Activated naive CD4-positive, alpha-beta T cell treated with anti-CD3 and anti-CD28 coated beads, Interleukin-2, amount 50 U/mL, for 72 hours (primary cell): ENCODE results near the gene PEF1. TPM values are rescaled to one million over a fixed set of nuclear protein-coding genes. Genes with fewer than 3 reads are reported as not detected.
"Not testable (repeated sequence)": the region's sequence is repeated elsewhere in the genome, so short reads cannot be mapped to it uniquely, and the experiment has no call there.

ENCODE experiments used
- ATAC-seq, 2 donors: fragments of 150-1000 bp; cut with Tn5 transposase; 2 replicates each; pipeline ENCODE4 v1.10.0; 2021; ENCODE audit warnings: mild to moderate bottlenecking in 2 of 2, moderate library complexity in 2 of 2
- DNase-seq, 2 donors: peaks; one replicate each; pipeline ENCODE4 v3.0.0; 2021 to 2022; ENCODE audit warnings: low spot score in 2 of 2
- H3K27ac Mint-ChIP-seq, 2 donors: one replicate each; pipeline ENCODE4 v1.8.0; 2022; ENCODE audit warnings: mild to moderate bottlenecking in 2 of 2, mixed read lengths in 2 of 2
- H3K36me3 Mint-ChIP-seq, 2 donors: one replicate each; pipeline ENCODE4 v1.8.0; 2022; ENCODE audit warnings: mixed read lengths in 2 of 2
- H3K9me3 Mint-ChIP-seq, 2 donors: one replicate each; pipeline ENCODE4 v1.8.0; 2022; ENCODE audit warnings: mixed read lengths in 2 of 2
- total RNA-seq, 2 donors: library from RNA; stranded (reverse); gene quantifications; one replicate each; pipeline ENCODE4 v1.2.3, GENCODE V29; 2022

Gene PEF1
- total RNA-seq, 2 donors from 2014 or later = 55.4 to 55.8 TPM

DNA sequence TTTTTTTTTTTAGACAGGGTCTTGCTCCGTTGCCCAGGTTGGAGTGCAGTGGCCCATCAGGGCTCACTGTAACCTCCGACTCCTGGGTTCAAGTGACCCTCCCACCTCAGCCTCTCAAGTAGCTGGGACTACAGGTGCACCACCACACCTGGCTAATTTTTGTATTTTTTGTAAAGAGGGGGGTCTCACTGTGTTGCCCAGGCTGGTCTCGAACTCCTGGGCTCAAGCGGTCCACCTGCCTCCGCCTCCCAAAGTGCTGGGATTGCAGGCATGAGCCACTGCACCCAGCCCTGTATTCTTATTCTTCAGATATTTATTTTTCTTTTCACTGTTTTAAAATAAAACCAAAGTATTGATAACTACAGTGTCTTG, 57.4 kb downstream of the PEF1 start:
- not testable (repeated sequence) for H3K9me3 Mint-ChIP-seq, H3K27ac Mint-ChIP-seq, DNase-seq, ATAC-seq, H3K36me3 Mint-ChIP-seq

DNA sequence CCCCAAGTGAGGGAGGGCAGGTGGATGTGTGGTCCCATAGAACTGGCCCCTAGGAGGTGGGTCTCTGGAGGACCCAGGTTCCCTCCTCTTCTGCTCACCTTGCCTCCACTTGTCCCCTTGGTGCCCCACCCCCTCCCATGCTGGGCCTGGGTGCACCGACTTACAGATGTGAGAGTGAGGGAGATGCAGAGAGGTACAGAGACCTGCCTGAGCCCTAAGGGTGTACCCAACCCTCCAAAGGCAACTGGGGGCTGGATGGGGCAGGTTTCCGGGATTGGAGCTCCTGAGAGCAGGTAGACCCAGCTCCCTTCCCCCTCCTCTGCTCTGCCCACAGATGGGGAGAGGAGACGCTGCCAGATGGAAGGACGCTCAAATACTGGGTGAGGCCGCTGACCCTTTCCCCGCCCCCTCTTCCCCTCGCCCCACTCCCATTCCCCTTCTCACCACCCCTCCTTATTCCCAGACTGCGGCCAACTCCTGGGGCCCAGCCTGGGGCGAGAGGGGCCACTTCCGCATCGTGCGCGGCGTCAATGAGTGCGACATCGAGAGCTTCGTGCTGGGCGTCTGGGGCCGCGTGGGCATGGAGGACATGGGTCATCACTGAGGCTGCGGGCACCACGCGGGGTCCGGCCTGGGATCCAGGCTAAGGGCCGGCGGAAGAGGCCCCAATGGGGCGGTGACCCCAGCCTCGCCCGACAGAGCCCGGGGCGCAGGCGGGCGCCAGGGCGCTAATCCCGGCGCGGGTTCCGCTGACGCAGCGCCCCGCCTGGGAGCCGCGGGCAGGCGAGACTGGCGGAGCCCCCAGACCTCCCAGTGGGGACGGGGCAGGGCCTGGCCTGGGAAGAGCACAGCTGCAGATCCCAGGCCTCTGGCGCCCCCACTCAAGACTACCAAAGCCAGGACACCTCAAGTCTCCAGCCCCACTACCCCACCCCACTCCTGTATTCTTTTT, 58.0 kb downstream of the PEF1 start:
- Mint-ChIP-seq H3K27ac (no peak overlapping the region), H3K36me3 (no peaks in the 10 kb centered on the region), H3K9me3 (no peaks in the 10 kb centered on the region)
- ATAC-seq (no peak), DNase-seq (no peak)

- no peak overlapping the region for H3K27ac Mint-ChIP-seq
Observed at GRCh38 chr1:31585736-31586365, 58.8 kb downstream of the PEF1 start.

DNA sequence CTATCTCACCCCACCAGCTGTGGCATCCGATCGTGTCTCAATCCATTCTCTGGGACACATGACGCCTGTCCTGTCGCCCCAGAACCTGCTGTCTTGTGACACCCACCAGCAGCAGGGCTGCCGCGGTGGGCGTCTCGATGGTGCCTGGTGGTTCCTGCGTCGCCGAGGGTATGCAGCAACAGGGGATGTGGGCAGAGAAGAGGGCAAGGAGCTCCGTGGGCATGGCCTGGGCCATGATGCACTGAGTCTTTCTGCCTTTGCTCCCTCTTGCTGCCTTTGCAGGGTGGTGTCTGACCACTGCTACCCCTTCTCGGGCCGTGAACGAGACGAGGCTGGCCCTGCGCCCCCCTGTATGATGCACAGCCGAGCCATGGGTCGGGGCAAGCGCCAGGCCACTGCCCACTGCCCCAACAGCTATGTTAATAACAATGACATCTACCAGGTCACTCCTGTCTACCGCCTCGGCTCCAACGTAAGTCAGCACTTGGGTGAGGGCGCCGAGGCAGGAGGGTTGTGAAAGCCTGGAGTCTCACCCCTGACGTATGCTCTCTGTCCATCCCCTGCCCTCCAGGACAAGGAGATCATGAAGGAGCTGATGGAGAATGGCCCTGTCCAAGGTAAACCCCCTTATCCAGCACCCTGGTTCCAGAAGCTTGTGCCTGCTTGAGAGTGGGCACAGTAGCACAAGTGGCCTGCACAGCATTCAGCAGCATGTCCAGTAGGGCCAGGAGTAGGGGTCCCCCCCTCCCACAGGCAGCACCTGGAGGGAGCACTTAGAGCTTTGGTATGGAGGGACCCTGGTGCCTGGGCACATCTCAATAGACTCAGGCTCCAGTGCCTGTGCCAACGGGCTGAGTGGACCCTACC, 59.6 kb downstream of the PEF1 start:
- no peak for ATAC-seq
- no peak overlapping the region for H3K27ac Mint-ChIP-seq
- H3K36me3 Mint-ChIP-seq = no peaks in the 10 kb centered on the region

More at GRCh38 chr1:31585736-31586365, 58.8 kb downstream of the PEF1 start:
- ATAC-seq = no peak
- Mint-ChIP-seq H3K36me3 (no peaks in the 10 kb centered on the region), H3K9me3 (no peaks in the 10 kb centered on the region)
- peak in 1 of 2 donors; percentile 30 for DNase-seq

DNA sequence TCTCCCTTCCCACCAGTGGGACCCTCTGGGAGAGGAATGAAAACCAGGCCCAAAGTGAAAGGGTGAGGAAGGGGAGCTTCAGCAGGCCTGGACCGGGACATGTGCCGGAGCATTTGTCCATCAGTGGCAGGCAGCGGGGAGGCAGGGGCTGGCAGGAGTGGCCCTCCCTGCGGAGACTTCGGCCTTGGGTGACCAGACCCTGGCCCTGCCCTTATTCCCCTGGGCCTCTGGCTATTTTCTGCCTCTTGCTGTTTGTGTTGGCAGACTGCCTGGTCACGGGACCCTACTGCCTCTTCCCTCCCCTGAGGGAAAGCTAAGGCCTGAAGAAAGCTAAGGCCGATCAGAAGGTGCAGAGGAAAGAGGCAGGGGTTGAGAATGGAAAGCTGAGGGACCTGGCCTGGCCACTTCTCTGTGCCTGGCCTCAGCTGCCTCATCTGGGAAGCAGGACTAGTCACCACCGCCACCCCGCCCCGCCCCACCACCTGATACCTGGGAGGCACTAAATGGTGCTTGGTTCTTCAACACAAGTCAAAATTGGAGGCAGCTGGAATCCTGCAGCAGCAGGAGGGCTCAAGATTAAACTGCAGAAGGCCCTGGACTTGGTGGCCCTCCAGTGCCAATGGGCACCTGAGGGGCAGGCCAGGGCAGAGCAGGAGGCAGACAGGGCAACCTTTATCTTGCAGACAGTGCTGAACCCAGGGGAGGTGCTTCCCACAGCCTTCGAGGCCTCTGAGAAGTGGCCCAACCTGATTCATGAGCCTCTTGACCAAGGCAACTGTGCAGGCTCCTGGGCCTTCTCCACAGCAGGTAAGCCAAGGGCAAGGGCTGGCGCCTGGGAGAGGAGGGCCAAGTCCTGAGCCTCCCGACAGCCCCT, 60.4 kb downstream of the PEF1 start:
- no peaks in the 10 kb centered on the region for H3K9me3 Mint-ChIP-seq
- no peak overlapping the region for H3K27ac Mint-ChIP-seq
- ATAC-seq (no peak), DNase-seq (peak in 1 of 2 donors; percentile 53)
- H3K36me3 Mint-ChIP-seq = no peaks in the 10 kb centered on the region

More for the DNA sequence above, 59.6 kb downstream of the PEF1 start:
- peak in 1 of 2 donors; percentile 44 for DNase-seq
- no peaks in the 10 kb centered on the region for H3K9me3 Mint-ChIP-seq

DNA sequence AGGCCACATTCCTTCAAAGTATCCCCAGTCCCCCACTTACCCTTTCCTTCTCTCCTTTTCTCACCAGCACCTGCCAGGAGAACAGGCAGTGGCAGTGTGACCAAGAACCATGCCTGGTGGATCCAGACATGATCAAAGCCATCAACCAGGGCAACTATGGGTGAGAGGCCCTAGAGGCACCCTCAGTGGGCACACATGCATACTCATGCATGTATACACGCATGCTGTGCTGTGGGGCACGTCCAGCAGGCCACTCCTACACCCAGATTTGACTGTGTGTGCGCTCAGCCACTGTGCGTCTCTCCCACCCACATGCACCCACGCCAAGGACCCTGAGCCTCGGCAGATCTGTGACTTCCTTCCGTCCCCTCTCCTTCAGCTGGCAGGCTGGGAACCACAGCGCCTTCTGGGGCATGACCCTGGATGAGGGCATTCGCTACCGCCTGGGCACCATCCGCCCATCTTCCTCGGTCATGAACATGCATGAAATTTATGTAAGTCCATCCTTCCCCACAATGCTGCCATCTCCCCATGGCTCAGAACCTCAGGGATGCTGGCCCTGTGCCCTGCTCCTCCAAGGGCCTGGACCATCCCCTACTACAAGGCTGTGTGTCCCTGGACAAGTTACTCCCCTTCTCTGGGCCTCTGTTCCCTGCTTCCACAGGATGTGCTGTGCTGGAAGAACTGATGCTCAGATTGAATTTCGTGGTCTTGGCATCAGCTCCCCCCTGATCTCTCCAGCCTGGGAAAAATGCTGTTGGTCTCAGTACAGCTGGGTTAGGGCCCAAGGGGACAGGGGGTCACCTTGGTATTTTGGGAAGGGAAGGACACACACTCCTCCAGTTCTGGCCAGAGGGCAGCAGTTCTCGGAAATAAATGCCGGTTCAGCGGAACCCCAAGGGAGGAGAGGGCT, 61.3 kb downstream of the PEF1 start:
- ATAC-seq (no peak), DNase-seq (peak in 1 of 2 donors; percentile 30)
- no peaks in the 10 kb centered on the region for H3K36me3 Mint-ChIP-seq
- H3K27ac Mint-ChIP-seq = peak overlapping the region in 1 of 2 donors; percentile 15
- no peaks in the 10 kb centered on the region for H3K9me3 Mint-ChIP-seq

DNA sequence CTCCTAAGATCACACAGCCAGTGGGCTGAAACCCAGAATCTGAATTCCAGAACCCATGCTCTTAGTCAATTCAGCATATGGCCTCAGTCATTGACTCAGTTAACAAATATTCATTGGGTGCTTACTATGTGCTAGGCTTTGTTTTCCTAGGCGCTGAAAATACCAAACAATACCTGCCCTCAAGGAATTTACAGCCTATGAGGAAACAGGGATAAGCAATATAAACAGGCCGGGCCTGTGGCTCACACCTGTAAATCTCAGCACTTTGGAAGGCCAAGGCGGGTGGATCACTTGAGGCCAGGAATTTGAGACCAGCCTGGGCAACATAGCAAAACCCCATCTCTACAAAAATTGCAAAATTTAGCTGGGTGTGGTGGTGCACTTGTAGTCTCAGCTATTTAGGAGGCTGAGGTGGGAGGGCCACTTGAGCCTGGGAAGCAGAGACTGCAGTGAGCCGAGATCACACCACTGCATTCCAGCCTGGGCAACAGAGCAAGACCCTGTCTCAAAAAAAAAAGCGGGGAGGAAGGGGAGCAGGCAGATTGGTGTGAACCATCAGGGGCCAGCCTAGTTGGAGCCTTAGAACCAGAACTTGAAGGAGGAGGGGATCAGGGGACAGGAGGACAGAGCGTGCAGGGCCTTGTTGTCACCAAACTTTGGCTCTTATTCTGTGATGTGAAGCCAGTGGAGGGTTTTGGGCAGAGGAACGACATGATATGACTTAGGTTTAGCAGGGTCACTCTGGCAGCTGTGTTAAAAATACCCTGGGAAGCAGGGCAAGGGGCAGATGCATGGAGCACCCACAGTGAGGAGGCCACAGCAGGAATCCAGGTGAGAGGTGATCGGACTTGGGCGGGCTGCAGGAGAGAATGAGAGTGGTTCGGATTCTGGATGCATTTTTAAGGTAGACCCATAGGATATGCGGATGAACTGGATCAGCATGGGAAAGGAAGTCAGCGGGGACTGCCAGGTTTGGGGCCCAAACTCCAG, 62.6 kb downstream of the PEF1 start:
- H3K36me3 Mint-ChIP-seq = no peaks in the 10 kb centered on the region
- no peaks in the 10 kb centered on the region for H3K9me3 Mint-ChIP-seq

DNA sequence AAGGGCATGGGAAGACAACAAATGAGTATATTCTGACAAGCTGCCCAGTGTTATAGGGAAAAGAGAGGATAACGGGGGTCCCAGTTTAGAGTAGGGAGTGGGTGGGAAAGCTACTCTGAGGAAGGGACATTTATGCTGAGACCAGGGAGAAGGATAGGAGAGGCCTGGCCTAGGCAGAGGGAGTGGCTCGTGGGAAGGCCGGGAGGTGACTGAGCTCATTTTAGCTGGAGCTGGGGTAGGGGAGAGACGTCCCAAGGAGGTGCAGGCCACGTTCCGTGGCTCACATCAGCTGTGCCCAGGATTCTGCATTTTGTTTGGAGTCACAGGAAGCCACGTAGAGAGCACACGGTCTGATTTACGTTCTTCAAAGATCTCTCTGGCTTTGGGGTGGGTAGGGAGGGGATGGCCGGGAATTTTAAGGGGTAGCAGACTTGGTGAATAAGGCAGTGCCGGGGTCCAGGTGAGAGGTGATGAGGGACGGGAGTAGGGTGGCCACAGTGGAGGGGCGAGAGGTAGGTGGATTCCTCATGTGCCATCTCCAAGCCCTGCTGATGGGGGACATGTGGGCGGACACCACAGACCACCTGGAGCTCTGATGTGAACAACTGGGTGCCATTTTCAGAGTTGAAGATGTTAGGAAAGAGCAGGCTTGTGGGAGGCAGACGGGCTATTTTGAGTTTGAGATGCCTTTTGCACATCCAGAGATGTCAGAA, 63.6 kb downstream of the PEF1 start:
- H3K9me3 Mint-ChIP-seq = no peaks in the 10 kb centered on the region
- ATAC-seq (no peak), DNase-seq (peak in 1 of 2 donors; percentile 40)
- no peak overlapping the region for H3K27ac Mint-ChIP-seq
- H3K36me3 Mint-ChIP-seq = no peaks in the 10 kb centered on the region

More for the DNA sequence above, 62.6 kb downstream of the PEF1 start:
- DNase-seq = peak in 1 of 2 donors; percentile 9
- no peak for ATAC-seq
- H3K27ac Mint-ChIP-seq = no peak overlapping the region

- no peaks in the 10 kb centered on the region for H3K36me3 Mint-ChIP-seq
- H3K27ac Mint-ChIP-seq = no peak overlapping the region
- H3K9me3 Mint-ChIP-seq = no peaks in the 10 kb centered on the region
Observed at GRCh38 chr1:31580513-31580870, 64.2 kb downstream of the PEF1 start.

More at GRCh38 chr1:31580513-31580870, 64.2 kb downstream of the PEF1 start:
- ATAC-seq (no peak), DNase-seq (peak in 1 of 2 donors; percentile 28)

Other genes with a start within 250 kb of the PEF1 start
- gene SERINC2, start 231.7 kb downstream of the PEF1 start, total RNA-seq = under 1 TPM in 1 of 2 donors, not detected in 1; 0.59 TPM
- not detected for gene TINAGL1, start 68.4 kb downstream of the PEF1 start, total RNA-seq
- not detected for gene HCRTR1, start 27.2 kb downstream of the PEF1 start, total RNA-seq
- under 1 TPM in 1 of 2 donors, not detected in 1; 0.21 TPM for gene COL16A1, start 59.1 kb upstream of the PEF1 start, total RNA-seq
- 1 to 10 TPM in 1 of 2 donors, under 1 TPM in 1; 0.49 to 1.1 TPM for gene ADGRB2, start 119.5 kb upstream of the PEF1 start, total RNA-seq
- 1 to 10 TPM in 1 of 2 donors, under 1 TPM in 1; 0.46 to 1.8 TPM for gene SPOCD1, start 171.1 kb upstream of the PEF1 start, total RNA-seq